ENCODE results near the gene CLTC. TPM values are rescaled to one million over a fixed set of nuclear protein-coding genes. Genes with fewer than 3 reads are reported as not detected.

The CLTC gene
- total and polyA plus RNA-seq, 8 donors: 25.7 to 118 (median 60.7) TPM

- intact Hi-C loops (cut with DNase I): no loop called here
- H3K27me3 ChIP-seq: no peaks in the 10 kb centered on the region
- peak overlapping the region; percentile 92 to 99 (median 96) for H3K27ac ChIP-seq
- no peaks in the 10 kb centered on the region for H3K36me3 ChIP-seq
- DNase-seq (no peak), ATAC-seq (no peak), FAIRE-seq (no peak)
- no peaks in the 10 kb centered on the region for H3K9me3 ChIP-seq
- peak overlapping the region; percentile 78 to 92 (median 82) for H3K4me3 ChIP-seq
- WGBS, 2 donors: 0 to 1% methylated on average over 11 of the region's 11 CpGs
- peaks cover 8 to 36% (median 24%) of the 10 kb centered on the region in 3 donors for H3K4me1 ChIP-seq
- TF ChIP-seq CTCF (IDR thresholded peaks at IDR 0.05): no peak
Observed at GRCh38 chr17:59619035-59619297, 729 bp upstream of the CLTC start.

GRCh38 chr17:59620064-59620359, 317 bp downstream of the CLTC start:
- peaks cover 8 to 45% (median 27%) of the 10 kb centered on the region in 3 donors for H3K4me1 ChIP-seq
- no peak for DNase-seq

GRCh38 chr17:59620518-59621259, 994 bp downstream of the CLTC start:
- Histone ChIP-seq H3K4me1 (peaks cover 8 to 49% (median 27%) of the 10 kb centered on the region in 3 donors), H3K36me3 (no peaks in the 10 kb centered on the region), H3K27ac (peak overlapping the region; percentile 30 to 99 (median 96)), H3K4me3 (peak overlapping the region; percentile 78 to 92 (median 82)), H3K9me3 (no peaks in the 10 kb centered on the region), H3K27me3 (no peaks in the 10 kb centered on the region)
- DNase-seq: peak; percentile 41 to 70 (median 58)
- no peak for TF ChIP-seq CTCF (IDR thresholded peaks at IDR 0.05)
- FAIRE-seq: no peak
- ATAC-seq: peak in 3 of 4 donors; percentile 9 to 15 (median 11)
- WGBS, 2 donors: 1% methylated on average over 14 of the region's 14 CpGs
- intact Hi-C loops (cut with DNase I): no loop called here

More at GRCh38 chr17:59620064-59620359, 317 bp downstream of the CLTC start:
- peak in 1 of 4 donors; percentile 6 for ATAC-seq
- H3K36me3 ChIP-seq: no peaks in the 10 kb centered on the region
- H3K27me3 ChIP-seq: no peaks in the 10 kb centered on the region
- no peaks in the 10 kb centered on the region for H3K9me3 ChIP-seq
- peak overlapping the region; percentile 78 to 92 (median 82) for H3K4me3 ChIP-seq
- no peak for FAIRE-seq
- intact Hi-C loops (cut with DNase I): no loop called here
- peak overlapping the region; percentile 92 to 99 (median 96) for H3K27ac ChIP-seq
- 0% methylated on average over 10 to 13 of the region's 13 CpGs for WGBS, 2 donors
- no peak for TF ChIP-seq CTCF (IDR thresholded peaks at IDR 0.05)

- 13 to 19% methylated on average over 4 of the region's 4 CpGs for WGBS, 2 donors
- intact Hi-C loops (cut with DNase I): no loop called here
- Histone ChIP-seq H3K27ac (peak overlapping the region in 1 of 4 donors; percentile 98), H3K27me3 (no peaks in the 10 kb centered on the region), H3K4me1 (peaks cover 8 to 58% (median 29%) of the 10 kb centered on the region in 3 donors), H3K9me3 (no peaks in the 10 kb centered on the region), H3K4me3 (peak overlapping the region in 2 of 4 donors; percentile 78 to 84), H3K36me3 (no peaks in the 10 kb centered on the region)
- ATAC-seq (no peak), FAIRE-seq (no peak), DNase-seq (no peak)
- TF ChIP-seq CTCF (IDR thresholded peaks at IDR 0.05): no peak
Observed at GRCh38 chr17:59621771-59622170, 2.1 kb downstream of the CLTC start.

- Histone ChIP-seq H3K27ac (no peak overlapping the region), H3K9me3 (no peaks in the 10 kb centered on the region), H3K27me3 (no peaks in the 10 kb centered on the region), H3K4me3 (peak overlapping the region in 1 of 4 donors; percentile 78), H3K36me3 (no peaks in the 10 kb centered on the region), H3K4me1 (peaks cover 19 to 63% (median 43%) of the 10 kb centered on the region in 3 donors)
- 39 to 53% methylated on average over 2 of the region's 2 CpGs for WGBS, 2 donors
- DNase-seq (no peak), ATAC-seq (no peak), FAIRE-seq (no peak)
- no peak for TF ChIP-seq CTCF (IDR thresholded peaks at IDR 0.05)
- intact Hi-C loops (cut with DNase I): no loop called here
Observed at GRCh38 chr17:59623151-59623550, 3.5 kb downstream of the CLTC start.

Measured in pancreas (tissue), 10 donors.